Endometrial microvascular endothelial cells (primary cell): ENCODE measurements around the gene GSTM4. TPM values are rescaled to one million over a fixed set of nuclear protein-coding genes. Genes with fewer than 3 reads are reported as not detected.
"Not testable (repeated sequence)": the region's sequence is repeated elsewhere in the genome, so short reads cannot be mapped to it uniquely, and the experiment has no call there.

Experiments used
- in situ Hi-C: cut with HindIII; loops from 2 replicates; pipeline ENCODE4 v1.10.0; 2017; ENCODE audit warnings: low sequenced_read_pairs, low pct_unique_long_range_greater_than_20kb; ENCODE audit errors: inconsistent ontology term
- total RNA-seq: library from RNA; depleted of rRNA; stranded (reverse); fragments of >200 nt; gene quantifications from one replicate; pipeline ENCODE4 v1.2.3, GENCODE V29; 2015; ENCODE audit errors: inconsistent ontology term

Gene GSTM4
- total RNA-seq, 1 donor from 2014 or later: 6.6 TPM

GRCh38 chr1:109685890-109686289 lies 30.0 kb downstream of the GSTM4 start:
- in situ Hi-C loops: not testable (repeated sequence)

- in situ Hi-C loops: not testable (repeated sequence)
Observed at GRCh38 chr1:109687109-109687508, 31.2 kb downstream of the GSTM4 start.

GRCh38 chr1:109687641-109688499 lies 32.0 kb downstream of the GSTM4 start, which contains the start of gene GSTM1:
TSS of gene GSTM1 (plus strand) at chr1:109687817. CDS start at chr1:109687874, 57 bp downstream.
- in situ Hi-C loops: no loop called here

GRCh38 chr1:109689844-109690405 lies 34.0 kb downstream of the GSTM4 start:
- in situ Hi-C loops: no loop called here

- in situ Hi-C loops: no loop called here
Observed at GRCh38 chr1:109691759-109692158, 35.9 kb downstream of the GSTM4 start.

- in situ Hi-C loops: not testable (repeated sequence)
Observed at GRCh38 chr1:109694400-109694799, 38.5 kb downstream of the GSTM4 start.

- in situ Hi-C loops: not testable (repeated sequence)
Observed at GRCh38 chr1:109695138-109695537, 39.2 kb downstream of the GSTM4 start.

- in situ Hi-C loops: no loop called here
Observed at GRCh38 chr1:109697066-109697465, 41.2 kb downstream of the GSTM4 start.

GRCh38 chr1:109697861-109698260 lies 42.0 kb downstream of the GSTM4 start:
- in situ Hi-C loops: not testable (repeated sequence)

GRCh38 chr1:109702940-109703339 lies 47.0 kb downstream of the GSTM4 start:
- in situ Hi-C loops: not testable (repeated sequence)

- in situ Hi-C loops: no loop called here
Observed at GRCh38 chr1:109704173-109704572, 48.3 kb downstream of the GSTM4 start.

- in situ Hi-C loops: no loop called here
Observed at GRCh38 chr1:109705411-109705810, 49.5 kb downstream of the GSTM4 start.

GRCh38 chr1:109708949-109709348 lies 53.0 kb downstream of the GSTM4 start:
- in situ Hi-C loops: not testable (repeated sequence)

GRCh38 chr1:109709822-109710221 lies 53.9 kb downstream of the GSTM4 start:
- in situ Hi-C loops: not testable (repeated sequence)

Other genes with a start within 250 kb of the GSTM4 start
- 67.8 TPM for gene PSMA5, start 229.7 kb upstream of the GSTM4 start, total RNA-seq
- gene SYPL2, start 189.6 kb upstream of the GSTM4 start, total RNA-seq: 0.37 TPM
- 3.5 TPM for gene ATXN7L2, start 172.2 kb upstream of the GSTM4 start, total RNA-seq
- 1.4 TPM for gene CYB561D1, start 162.0 kb upstream of the GSTM4 start, total RNA-seq
- gene AMIGO1, start 146.4 kb upstream of the GSTM4 start, total RNA-seq: 0.56 TPM
- gene GPR61, start 116.2 kb upstream of the GSTM4 start, total RNA-seq: not detected
- gene GNAI3, start 107.5 kb upstream of the GSTM4 start, total RNA-seq: 15.3 TPM
- gene GNAT2, start 36.5 kb upstream of the GSTM4 start, total RNA-seq: not detected
- gene AMPD2, start 36.3 kb upstream of the GSTM4 start, total RNA-seq: 88.4 TPM
- gene GSTM2, start 12.0 kb downstream of the GSTM4 start, total RNA-seq: 6.3 TPM
- 19.0 TPM for gene GSTM1, start 31.7 kb downstream of the GSTM4 start, total RNA-seq
- not detected for gene GSTM5, start 56.2 kb downstream of the GSTM4 start, total RNA-seq
- gene GSTM3, start 84.9 kb downstream of the GSTM4 start, total RNA-seq: 30.4 TPM
- not detected for gene EPS8L3, start 107.8 kb downstream of the GSTM4 start, total RNA-seq